GM21723 (cell line): ENCODE data around the gene OPCML.

ENCODE experiments used
- ATAC-seq: cut with Tn5 transposase; IDR thresholded peaks from one replicate; pipeline ENCODE4 v1.9.1; 2021; ENCODE audit warnings: mild to moderate bottlenecking, moderate library complexity; ENCODE audit not compliant: unreplicated experiment

Gene OPCML

DNA sequence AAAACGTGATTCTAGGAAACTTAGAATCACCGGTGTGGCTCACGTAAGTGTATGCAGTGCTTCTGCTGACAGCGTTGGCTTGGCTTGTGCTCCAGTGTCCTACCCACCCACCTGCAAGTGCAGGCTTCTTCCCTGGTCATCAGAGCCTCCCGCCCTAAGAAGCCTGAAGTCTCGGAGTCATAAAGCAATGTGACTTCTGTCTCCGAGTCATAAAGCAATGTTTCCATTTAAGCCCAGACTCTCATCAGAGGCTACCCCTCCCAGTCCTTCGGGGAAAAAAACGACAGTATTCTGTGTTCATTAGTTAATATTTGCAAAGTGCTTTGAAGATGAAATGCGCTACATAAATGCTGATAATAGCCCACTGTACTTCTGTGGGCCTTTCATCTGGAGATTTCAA lies 293.8 kb downstream of the OPCML start:
- no peak for ATAC-seq

DNA sequence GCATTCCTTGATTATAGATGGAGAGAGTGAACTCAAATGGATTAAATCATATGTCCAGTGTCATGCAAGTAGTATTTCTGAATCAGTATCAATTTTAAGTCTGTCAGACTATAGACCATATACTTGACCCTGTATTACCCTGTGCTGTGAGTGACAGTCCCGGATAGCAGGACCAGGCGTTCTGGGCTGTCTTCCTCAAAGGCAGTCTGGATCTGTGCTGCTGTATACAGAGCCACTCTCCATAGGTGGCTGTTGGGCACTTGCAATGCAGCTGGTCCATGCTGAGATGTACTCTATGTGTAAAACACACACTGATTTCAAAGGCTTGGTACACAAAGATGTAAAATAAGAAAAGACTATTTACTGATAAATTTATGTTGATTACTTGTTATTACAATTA lies 294.3 kb downstream of the OPCML start:
- no peak for ATAC-seq

DNA sequence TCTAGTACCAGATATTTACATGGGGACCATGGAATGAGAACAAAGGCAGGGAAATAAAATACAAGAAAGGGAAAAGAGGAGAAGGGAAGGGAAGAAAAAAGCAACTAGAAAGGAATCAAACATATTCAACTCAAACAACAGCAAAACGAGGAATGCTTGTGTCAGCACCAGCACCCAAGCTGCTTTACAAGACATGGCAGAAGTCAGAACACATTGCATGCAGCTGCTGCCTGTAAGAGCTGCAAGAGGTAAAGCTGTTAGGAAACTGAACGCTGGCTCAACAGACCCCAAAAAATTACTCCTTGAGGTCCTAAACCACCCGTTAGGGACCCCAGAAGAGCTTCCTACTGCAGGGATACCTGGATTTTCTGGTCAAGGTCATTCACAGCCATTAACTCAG lies 296.9 kb downstream of the OPCML start:
- no peak for ATAC-seq

DNA sequence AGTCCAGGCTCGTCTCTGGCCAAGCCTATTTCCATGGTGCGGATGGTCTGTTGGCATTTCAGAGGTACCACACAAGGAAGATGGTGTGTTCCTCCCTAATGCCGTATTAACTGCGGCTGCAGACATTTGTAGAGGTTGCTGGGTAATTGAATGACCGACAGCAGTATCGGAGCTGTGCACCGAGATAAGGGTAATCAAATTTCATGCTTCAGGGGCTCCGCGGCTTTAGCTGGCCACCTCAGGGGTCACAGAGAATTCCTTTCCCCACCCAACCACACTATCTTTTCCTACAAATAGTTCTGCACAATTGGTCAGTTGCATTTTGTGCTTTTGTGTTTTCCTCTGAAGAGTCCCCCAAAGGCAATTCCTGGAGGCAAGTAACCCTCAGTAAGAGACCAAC lies 297.4 kb downstream of the OPCML start:
- ATAC-seq = no peak

DNA sequence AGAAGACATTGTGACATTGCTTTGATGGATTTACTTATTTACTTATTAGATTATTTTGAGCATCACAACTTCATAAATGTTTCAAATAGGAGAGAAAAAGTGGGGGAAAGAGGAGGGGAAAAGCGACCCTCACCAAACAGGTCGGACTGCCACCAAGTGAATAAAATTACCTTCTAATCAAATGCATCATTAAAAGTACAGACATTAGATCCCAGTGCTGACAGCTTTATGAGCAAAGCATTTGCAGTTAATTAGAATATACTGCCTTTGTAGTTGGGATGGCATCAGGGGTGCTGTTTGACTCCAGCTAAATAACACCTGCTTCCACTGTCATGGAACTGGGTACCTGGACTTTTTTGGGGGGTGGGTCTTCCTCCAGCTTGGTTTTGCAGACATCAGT lies 299.6 kb downstream of the OPCML start:
- ATAC-seq = no peak

DNA sequence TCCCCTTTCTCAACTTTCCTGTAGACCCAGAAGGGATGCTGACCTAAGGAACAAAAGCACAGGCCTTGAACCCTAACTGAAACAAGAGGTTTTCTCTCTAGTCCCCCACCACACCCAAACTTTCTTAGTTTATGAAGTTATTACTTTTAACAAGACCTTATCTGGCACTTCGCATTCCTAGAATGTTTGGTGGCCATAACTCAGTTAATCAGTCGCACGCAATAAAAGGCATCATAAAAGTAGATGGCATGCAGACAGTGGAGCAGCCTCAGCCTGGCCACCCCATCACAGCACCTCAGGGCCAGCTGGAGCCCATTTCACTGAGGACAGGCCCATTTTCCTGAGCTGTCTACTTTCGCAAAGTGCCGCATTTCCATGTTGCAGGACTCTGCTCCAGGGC lies 301.9 kb downstream of the OPCML start:
- no peak for ATAC-seq

DNA sequence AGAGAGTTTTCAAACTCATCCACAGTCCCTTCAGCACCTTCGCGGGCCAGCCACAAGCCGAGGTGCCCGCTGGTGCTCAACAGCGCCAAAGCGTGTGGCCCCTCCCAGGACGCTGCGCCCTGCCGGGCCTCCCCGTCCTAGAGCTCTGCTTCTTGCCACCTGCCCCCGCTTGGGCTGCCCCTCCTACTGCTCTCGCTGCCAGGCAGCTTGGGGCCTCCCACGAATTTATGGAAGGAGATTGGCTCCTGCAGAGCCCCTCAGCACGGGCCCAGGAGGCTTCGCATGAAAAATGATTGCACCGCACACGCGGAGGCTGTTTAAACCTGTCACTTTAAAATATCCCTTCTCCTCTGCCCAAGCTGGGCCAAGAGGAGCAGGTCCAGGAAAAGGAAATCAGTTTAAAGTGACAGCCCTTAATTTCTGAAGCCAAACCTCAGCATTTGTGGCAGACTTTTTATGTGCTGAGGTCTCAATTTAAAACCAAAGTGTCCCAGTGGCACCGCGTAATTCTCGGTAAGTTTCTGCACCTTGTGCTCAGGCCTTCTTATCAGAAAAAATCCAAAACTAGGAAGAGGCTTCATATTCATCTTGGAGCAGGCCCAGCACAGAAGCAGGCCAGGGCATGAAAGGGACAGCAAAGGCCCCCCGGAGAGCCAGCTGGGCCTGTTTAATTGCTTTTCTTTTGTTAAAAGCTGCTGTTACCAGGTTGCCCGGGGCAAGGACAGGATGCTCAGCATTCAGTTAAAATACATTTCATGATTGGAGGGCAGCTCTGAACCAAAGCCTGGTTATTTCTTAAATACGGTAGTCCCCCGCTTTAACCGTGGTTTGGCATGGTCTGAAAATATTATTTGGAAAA lies 303.6 kb downstream of the OPCML start:
- ATAC-seq = no peak

DNA sequence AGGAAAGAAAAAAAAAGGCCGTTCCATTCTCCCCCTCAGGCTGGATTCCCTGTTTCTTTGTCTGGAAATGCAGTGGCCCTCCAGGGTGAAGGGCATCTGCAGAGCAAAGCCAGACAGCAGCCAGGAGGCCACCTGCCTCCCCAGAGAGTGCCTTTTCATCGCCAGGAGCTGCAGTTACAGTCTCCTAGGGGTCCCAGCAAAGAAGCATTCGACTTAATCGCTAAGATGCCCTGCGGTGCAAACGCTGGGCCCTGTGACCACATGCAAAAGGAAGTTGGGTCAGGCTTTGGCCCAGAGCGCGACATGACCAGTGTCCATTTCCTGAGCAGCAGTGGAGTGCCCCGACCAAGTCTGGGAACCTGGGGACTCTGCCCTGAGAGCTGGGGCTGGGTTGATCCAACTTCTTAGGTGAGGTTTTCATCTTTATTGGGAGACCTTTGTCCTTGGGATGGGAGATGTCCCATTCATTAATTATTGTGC lies 304.6 kb downstream of the OPCML start:
- no peak for ATAC-seq

DNA sequence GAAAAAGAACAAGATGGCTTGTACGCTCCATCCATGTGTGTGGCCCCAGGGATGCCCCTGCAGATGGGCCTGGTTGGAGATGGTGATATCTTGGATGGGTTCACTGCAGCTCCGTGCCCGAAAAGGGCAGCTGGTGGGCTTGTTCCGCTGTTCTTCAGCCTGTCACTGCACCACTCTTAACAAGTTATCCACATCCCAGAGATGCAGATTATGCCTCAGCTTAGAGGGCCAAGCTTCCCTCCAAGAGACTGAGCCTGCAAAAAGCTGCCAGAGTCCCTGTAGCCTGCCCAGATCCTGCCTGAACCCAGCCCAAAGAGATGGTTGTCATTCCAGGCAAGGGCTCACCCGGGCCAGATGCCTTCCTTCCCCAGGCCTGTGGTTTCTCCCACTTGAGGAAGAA lies 308.0 kb downstream of the OPCML start:
- ATAC-seq = no peak

DNA sequence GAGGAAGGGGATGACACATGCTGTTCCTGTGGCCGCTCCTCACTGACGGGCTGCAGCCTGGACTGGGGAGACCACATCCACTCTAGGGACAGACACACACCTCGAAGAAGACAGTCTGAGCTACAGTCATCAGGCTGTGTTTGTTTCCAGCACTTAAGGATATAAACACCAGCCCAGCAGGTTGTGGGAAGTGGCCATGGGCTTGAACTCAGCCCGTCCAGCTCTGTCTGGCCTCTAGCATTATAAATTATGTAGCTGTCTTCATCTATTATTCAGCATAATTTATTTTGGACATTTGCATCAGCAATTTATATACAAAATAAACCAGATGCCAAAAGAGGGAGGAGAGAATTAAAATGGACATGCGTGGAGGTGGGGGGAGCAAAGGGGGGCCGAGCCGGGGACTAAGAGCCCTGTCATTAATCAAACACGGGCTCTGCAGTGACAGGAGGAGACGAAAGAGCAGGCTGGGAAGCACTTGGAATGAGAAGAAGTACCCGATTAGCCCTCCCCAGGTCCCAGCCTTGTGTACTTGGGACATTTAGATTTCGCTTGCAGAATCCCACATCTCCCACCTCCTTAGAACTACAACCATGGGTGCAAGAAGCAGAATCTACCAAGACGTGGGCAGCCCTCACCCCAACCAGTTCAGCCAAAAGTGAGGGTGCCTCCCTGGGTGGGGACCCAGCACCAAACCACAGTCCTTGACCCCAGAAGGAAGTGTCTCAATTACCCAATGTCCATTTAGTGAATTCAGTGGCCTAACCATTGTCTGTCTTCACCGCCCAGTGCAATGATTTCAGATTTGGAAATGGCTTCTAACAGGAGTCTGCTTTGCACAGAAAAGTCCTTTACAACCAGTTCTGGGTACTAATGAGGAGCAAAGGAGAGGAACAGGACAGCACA lies 309.6 kb downstream of the OPCML start:
- ATAC-seq = no peak

DNA sequence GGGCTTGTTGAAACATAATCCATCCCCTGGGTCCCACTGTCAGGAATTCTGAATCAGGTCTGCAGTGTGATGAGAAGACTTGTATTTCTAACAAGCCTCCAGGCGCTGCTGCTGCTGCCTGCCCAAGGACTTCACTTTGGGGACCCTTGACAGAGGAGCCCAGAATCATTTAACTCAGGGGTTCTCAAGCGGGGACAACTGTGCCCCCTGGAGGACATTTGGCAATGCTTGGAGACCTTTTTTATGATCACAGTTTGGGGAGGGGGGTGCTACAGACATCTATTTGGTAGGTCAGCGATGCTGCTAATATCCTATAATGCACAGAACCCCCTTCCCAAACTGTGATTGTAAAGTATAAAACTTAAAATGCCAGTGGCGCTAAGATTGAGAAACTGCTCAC lies 312.8 kb downstream of the OPCML start:
- ATAC-seq = no peak

DNA sequence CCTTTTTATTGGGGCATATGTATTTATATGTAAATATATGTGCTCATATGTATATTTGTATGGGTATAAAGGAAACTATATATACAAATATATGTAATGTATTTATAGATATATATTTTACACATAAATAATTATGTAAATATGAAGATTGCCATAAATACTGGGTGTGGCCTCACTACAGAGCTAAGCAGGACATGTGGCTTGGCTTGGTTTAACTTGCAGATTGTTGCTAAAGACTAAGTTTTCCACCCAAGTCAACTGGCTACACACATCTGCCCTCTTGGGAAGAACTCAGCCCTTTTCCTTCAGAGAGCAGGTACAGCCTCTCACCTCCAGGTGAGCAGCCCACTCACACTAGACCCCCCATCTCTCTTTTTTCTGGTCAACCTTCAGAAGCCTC lies 315.5 kb downstream of the OPCML start:
- ATAC-seq = no peak

DNA sequence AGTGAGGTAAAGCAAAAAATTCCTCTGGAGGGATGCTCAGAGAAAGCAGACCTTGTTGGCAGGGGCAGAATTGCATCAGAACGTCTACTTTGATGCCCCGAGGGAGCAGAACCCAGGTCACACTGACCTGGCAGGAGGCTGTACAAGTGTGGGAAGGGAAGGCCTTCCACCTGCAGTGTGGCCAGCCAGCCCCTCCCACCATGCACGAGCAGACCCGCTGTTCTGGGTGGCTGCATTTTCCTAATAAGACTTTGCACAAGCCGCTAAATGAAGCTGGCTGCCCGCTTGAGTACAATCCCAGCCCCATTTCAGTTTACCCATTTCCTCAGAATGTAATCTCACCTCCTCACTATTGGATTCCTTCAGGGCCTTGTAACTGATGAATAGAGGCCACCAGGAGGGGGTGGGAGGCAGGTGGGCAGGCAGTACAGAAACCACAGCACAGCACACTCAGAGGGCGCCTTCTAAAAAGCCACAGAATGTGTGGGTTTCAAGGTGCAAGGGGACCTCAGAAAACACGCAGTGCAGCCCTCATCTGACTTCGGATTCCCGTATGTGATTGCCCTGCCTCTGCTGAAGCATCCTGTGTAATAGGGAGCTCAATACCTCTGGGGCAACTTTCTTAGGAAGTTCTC lies 316.6 kb downstream of the OPCML start:
- ATAC-seq = no peak

DNA sequence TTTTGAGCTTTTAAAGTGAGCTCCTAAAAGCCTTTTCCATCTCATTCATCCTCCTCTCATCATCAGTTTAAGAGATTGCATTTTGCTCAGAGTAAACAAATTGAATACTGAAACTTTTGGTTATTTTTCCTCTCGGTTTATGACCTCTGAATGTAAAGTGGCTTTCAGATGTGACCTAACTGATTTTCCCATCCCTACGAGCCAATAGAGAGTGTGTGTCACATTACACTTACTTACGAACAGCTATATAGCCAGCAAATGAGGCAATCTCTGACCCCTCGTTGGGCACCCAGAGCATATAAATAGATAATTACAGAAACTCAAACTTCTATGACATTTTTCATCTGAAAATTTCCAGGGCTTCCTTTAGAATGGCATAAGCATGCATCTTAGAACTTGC lies 317.7 kb downstream of the OPCML start:
- ATAC-seq = no peak

DNA sequence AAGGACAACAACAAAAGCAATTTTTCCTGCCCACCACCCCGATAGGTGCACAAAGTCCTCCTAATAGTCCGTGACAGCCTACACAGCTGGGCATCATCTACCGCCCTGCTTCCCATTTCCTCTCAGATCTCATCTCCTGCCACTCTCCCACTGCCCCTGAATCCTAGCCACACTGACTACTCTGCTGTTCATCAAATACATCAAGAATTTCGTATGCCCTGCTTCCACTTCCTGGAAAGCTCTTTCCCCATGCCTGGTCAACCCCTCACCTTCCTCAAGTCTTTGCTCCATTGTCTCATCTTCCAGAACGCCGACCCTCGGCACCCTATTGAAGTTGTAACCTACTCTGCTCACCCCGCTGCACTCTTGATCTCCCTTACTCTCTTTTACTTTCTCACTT lies 320.1 kb downstream of the OPCML start:
- ATAC-seq = no peak

DNA sequence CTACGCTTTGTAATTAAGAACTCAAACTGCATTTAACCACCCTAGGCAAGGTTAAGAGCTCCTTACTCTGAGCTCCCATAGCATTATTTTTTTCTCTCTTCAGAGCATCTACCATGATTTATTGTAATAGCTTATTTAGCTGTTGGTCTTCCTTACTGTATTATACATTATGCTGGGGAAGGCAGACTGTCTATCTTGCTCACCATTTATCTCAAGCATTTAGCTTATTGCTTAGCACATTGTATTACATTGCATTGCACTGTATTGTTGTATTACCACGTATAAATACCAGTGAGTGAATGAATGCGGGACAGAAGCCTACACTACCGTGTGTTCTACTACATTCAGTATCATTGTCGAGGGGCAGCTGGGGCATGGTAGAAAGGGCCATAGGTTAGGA lies 324.3 kb downstream of the OPCML start:
- no peak for ATAC-seq

DNA sequence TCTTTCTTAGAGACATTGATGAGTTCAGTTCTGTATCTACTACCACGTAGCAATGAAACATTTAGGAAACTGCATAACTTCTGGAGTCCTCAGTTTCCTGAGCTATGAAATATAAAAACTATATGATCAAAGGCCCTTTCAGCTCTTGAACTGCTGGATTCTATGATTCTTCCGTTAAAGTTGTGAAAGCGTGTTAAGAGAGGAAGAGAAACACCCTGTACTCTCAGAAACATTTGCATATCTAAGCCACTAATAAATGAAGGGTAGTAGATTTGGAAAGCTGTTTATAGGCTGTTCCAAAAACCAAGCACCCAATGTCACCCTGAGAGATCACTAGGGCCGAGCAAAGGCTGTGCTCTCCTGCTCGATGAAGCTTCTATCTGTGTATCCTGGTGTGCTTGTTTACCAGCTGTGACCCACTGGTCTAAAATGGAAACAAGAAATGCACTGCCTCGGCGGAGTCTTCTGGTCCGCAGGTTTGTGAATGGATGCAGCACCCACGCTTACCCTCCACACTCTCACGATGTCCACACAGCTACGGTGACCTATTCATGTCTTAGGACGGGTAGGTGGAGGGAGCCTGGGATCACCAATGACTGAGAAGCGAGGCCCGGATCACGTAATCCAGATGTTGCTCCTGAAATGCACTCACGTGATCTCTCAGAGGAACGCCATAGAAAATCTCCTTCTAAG lies 325.8 kb downstream of the OPCML start:
- ATAC-seq = no peak

DNA sequence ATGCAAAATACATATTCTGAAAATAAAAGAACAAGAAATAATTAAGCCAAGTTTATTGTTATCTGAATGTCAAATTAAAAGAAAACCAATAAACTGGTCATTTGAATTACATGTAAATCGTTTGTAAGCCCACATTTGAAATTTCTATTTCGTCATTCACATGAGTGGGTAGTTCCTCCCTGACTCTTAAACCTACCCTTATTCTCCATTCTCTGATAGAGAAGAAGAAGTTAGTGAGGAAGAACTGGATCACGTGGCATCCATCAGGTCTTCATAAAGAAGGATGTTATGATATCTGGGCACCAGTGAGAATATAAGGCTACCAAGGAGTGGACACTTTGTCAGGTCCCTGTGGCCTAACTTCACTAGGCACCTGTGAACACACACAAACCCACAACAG lies 328.1 kb downstream of the OPCML start:
- ATAC-seq = no peak

DNA sequence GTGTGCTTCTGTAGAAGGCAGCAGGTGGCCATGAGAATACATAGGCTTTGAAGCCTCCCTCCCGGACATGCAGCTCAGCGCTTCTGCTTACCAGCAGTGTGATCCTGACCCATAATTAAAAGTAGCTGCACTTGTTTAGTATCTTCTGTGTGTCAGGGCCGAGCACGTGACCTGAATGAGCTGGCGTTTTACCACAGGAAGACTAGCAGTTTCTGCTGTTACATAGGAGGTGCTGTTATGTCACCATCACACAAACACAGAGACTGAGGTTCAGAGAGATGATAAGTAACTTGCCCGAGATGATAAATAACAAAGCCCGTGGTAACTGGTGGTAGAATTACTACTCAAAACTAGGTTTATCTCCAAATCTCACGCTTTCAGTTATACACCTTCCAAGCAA lies 329.5 kb downstream of the OPCML start:
- ATAC-seq = no peak

DNA sequence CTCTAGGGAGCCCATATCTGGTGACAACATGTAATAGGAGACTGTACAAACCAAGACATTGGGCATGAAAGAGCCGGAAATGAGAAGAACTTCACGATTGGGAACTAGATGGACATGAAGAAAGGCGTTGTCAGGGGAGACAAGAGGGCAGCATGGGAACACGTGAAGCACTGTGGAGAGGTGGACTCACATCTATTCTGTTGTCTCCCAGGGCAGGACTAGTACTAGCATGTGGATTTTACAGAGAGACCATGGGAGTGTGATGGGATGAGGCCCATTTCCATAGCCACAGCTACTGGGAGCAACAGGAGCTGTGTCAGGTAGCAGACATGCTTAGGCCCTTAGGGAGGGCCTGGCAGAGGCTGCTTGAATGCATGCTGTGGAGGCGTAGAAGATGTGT lies 333.9 kb downstream of the OPCML start:
- ATAC-seq = no peak

DNA sequence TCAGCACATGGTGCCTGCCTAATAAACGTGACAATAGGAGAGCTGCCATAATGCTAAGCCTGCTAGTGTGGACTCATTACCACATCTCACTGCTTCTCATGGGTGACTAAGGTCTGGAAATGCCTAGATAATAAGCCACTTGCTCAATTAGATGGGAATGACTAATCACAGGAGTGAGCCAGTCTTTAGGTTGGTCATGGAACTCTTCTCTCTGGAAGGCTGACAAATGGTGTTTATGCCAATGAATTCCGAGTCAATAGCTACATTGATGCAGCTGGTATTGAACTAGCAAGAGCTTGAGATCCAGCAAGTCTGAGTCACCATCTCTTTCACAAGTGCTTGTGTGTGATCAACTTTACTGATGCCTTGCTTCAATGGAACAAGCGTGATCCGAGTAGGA lies 334.9 kb downstream of the OPCML start:
- no peak for ATAC-seq
